Measurements from ENCODE around the gene FBXO22. TPM values are rescaled to one million over a fixed set of nuclear protein-coding genes. Genes with fewer than 3 reads are reported as not detected.
"Not testable (repeated sequence)": the region's sequence is repeated elsewhere in the genome, so short reads cannot be mapped to it uniquely, and the experiment has no call there.

The FBXO22 gene
- total RNA-seq, 2 experiments from 2014 or later, result 5.4 to 7.4 TPM

DNA sequence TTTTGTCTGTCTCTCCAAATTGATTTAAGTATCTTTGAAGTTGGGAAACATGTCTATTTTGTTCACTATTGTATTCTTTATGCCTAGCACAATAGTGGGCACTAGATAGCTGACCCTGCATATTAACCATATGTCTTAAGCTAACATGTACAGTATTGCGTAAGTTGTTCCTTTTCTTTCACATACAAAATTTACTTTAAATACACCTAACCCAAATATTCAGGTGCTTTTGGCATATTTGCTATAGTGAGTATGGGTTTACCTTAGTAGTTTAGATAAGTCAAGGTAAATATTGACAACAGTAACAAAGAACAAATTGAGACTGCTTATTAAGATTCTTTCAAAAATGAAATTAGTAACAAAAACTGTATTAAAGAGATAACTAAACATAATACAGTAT is 57.7 kb downstream of the FBXO22 start:
- Histone ChIP-seq H3K4me3 (ENCODE audit: low read length) (no peak overlapping the region), H3K27ac (ENCODE audit: low read depth in 1 of 2, low read length in 2 of 2) (no peak overlapping the region), H3K4me1 (ENCODE audit: insufficient read depth, low read length) (no peaks in the 10 kb centered on the region), H3K27me3 (ENCODE audit: control insufficient read depth in 1 of 2, insufficient read depth in 2 of 2, low read length in 2 of 2) (peaks cover 6 to 8% of the 10 kb centered on the region in 2 experiments), H3K36me3 (ENCODE audit: insufficient read depth, low read length) (no peaks in the 10 kb centered on the region), H3K9me3 (ENCODE audit: control insufficient read depth in 1 of 2, insufficient read depth in 1 of 2, low read length in 2 of 2) (no peaks in the 10 kb centered on the region)
- Mint-ChIP-seq H3K4me1 (ENCODE audit: low read depth) (no peaks in the 10 kb centered on the region), H3K9me3 (no peaks in the 10 kb centered on the region), H3K36me3 (ENCODE audit: low read depth) (no peaks in the 10 kb centered on the region), H3K27me3 (peaks cover 29% of the 10 kb centered on the region), H3K27ac (no peak overlapping the region), H3K4me3 (no peak overlapping the region)
- no peak for ATAC-seq (ENCODE audit: poor library complexity)
- ChIA-PET POLR2A (no interaction called here), CTCF (interaction anchor here (1.7 kb wide), 1 partner anchor 10 kb away, joined by 3 read pairs; no protein-coding TSS in a partner anchor)
- DNase-seq, result no peak
- TF ChIP-seq, protein P1, sequence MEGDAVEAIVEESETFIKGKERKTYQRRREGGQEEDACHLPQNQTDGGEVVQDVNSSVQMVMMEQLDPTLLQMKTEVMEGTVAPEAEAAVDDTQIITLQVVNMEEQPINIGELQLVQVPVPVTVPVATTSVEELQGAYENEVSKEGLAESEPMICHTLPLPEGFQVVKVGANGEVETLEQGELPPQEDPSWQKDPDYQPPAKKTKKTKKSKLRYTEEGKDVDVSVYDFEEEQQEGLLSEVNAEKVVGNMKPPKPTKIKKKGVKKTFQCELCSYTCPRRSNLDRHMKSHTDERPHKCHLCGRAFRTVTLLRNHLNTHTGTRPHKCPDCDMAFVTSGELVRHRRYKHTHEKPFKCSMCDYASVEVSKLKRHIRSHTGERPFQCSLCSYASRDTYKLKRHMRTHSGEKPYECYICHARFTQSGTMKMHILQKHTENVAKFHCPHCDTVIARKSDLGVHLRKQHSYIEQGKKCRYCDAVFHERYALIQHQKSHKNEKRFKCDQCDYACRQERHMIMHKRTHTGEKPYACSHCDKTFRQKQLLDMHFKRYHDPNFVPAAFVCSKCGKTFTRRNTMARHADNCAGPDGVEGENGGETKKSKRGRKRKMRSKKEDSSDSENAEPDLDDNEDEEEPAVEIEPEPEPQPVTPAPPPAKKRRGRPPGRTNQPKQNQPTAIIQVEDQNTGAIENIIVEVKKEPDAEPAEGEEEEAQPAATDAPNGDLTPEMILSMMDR (IDR thresholded peaks at IDR 0.05), result no peak
- intact Hi-C loops (cut with DNase I, micrococcal nuclease), result no loop called here

DNA sequence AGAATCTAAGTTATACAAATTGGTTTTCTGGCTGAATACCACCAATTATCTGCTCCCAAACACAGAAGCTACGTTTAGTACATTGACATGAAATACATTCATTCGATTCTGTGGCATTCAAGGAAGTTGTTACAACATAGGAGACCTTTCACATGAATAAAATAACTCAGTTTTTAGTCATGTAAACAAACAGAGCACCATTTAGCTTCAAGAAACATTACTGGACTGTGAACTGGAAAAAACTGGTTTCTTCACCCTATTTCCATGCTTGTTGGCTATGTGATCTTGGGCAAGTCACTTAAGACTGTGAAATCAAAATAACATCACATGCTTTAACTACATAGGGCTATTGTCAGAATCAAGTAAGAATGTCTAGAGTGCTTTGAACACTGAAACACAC is 62.4 kb downstream of the FBXO22 start:
- no peak for ATAC-seq (ENCODE audit: poor library complexity)
- ChIA-PET POLR2A (no interaction called here), CTCF (interaction anchor here (2.2 kb wide), 1 partner anchor 10 kb away, joined by 6 read pairs; no protein-coding TSS in a partner anchor)
- Mint-ChIP-seq H3K9me3 (no peaks in the 10 kb centered on the region), H3K36me3 (ENCODE audit: low read depth) (no peaks in the 10 kb centered on the region), H3K27me3 (peaks cover 9% of the 10 kb centered on the region), H3K27ac (no peak overlapping the region), H3K4me1 (ENCODE audit: low read depth) (no peaks in the 10 kb centered on the region), H3K4me3 (no peak overlapping the region)
- Histone ChIP-seq H3K36me3 (ENCODE audit: insufficient read depth, low read length) (no peaks in the 10 kb centered on the region), H3K27ac (ENCODE audit: low read depth in 1 of 2, low read length in 2 of 2) (no peak overlapping the region), H3K4me3 (ENCODE audit: low read length) (no peak overlapping the region), H3K9me3 (ENCODE audit: control insufficient read depth in 1 of 2, insufficient read depth in 1 of 2, low read length in 2 of 2) (no peaks in the 10 kb centered on the region), H3K4me1 (ENCODE audit: insufficient read depth, low read length) (no peaks in the 10 kb centered on the region), H3K27me3 (ENCODE audit: control insufficient read depth in 1 of 2, insufficient read depth in 2 of 2, low read length in 2 of 2) (no peaks in the 10 kb centered on the region)
- DNase-seq, result no peak
- intact Hi-C loops (cut with DNase I, micrococcal nuclease), result no loop called here
- TF ChIP-seq, protein P1 (IDR thresholded peaks at IDR 0.05), result no peak

DNA sequence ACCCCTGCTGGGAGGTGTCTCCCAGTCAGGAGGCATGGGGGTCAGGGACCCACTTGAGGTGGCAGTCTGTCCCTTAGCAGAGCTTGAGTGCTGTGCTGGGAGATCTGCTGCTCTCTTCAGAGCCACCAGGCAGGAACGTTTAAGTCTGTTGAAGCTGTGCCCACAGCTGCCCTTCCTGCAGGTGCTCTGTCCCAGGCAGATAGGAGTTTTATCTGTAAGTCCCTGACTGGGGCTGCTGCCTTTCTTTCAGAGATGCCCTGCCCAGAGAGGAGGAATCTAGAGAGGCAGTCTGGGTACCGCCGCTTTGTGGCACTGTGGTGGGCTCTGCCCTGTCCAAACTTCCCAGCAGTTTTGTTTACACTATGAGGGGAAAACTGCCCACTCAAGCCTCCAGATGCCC is 73.1 kb downstream of the FBXO22 start:
- DNase-seq; H3K4me3 Mint-ChIP-seq; H3K27ac ChIP-seq (ENCODE audit: low read depth in 1 of 2, low read length in 2 of 2); H3K9me3 Mint-ChIP-seq; H3K4me1 Mint-ChIP-seq (ENCODE audit: low read depth); ATAC-seq (ENCODE audit: poor library complexity); H3K4me3 ChIP-seq (ENCODE audit: low read length); H3K27me3 ChIP-seq (ENCODE audit: control insufficient read depth in 1 of 2, insufficient read depth in 2 of 2, low read length in 2 of 2); H3K4me1 ChIP-seq (ENCODE audit: insufficient read depth, low read length); POLR2A ChIA-PET; intact Hi-C loops (cut with DNase I, micrococcal nuclease); CTCF ChIA-PET; H3K9me3 ChIP-seq (ENCODE audit: control insufficient read depth in 1 of 2, insufficient read depth in 1 of 2, low read length in 2 of 2); H3K36me3 ChIP-seq (ENCODE audit: insufficient read depth, low read length); H3K27ac Mint-ChIP-seq; H3K36me3 Mint-ChIP-seq (ENCODE audit: low read depth): not testable (repeated sequence)
- H3K27me3 Mint-ChIP-seq, result peaks cover 42% of the 10 kb centered on the region

DNA sequence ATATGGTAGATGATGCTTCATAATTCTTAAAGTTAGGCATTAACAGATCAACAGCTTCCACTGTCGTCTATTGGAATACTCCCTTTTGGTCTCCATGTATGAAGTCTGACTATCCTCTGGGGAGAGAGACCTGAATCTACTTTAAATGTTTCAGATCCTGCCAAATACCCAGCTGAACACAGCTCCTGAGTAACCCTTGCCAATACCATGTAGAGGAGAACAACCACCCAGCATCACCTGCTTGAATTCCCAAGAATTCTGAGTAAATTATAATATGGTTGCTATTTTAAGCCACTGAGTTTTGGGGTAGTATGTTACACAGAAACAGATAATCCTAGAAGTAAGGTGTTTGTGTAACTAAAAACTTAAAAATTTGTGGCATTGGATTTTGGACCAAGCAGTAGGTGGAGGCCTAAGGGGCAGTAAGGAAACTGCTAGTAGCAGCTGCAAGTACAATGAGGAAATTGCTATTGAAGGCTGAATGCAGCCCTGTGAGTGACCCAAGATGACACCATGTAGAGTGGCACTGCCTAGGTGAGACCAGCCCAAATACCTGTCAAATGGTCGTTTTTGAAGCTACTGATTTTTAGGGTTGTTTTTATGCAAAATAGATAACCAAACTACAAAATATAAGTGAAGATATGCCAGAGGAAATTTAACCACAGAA is 77.6 kb downstream of the FBXO22 start:
- TF ChIP-seq, protein P1 (IDR thresholded peaks at IDR 0.05), result no peak
- Histone ChIP-seq H3K9me3 (ENCODE audit: control insufficient read depth in 1 of 2, insufficient read depth in 1 of 2, low read length in 2 of 2) (peaks cover 0 to 9% of the 10 kb centered on the region in 2 experiments), H3K27me3 (ENCODE audit: control insufficient read depth in 1 of 2, insufficient read depth in 2 of 2, low read length in 2 of 2) (peaks cover 0 to 8% of the 10 kb centered on the region in 2 experiments), H3K4me1 (ENCODE audit: insufficient read depth, low read length) (no peaks in the 10 kb centered on the region), H3K36me3 (ENCODE audit: insufficient read depth, low read length) (no peaks in the 10 kb centered on the region), H3K27ac (ENCODE audit: low read depth in 1 of 2, low read length in 2 of 2) (no peak overlapping the region), H3K4me3 (ENCODE audit: low read length) (no peak overlapping the region)
- ATAC-seq (ENCODE audit: poor library complexity) (no peak), DNase-seq (no peak)
- Mint-ChIP-seq H3K4me1 (ENCODE audit: low read depth) (no peaks in the 10 kb centered on the region), H3K36me3 (ENCODE audit: low read depth) (no peaks in the 10 kb centered on the region), H3K4me3 (no peak overlapping the region), H3K27ac (no peak overlapping the region), H3K27me3 (peaks cover 21% of the 10 kb centered on the region), H3K9me3 (no peaks in the 10 kb centered on the region)
- intact Hi-C loops (cut with DNase I, micrococcal nuclease), result no loop called here
- POLR2A ChIA-PET, result no interaction called here
- CTCF ChIA-PET, result interaction anchor here (1.4 kb wide), 1 partner anchor 10 kb away, joined by 3 read pairs; no protein-coding TSS in a partner anchor

Measured in CD4-positive, alpha-beta T cell (primary cell).